Heart left ventricle (tissue), 13 donors: ENCODE data around the gene CD24.

Experiments
- POLR2A ChIP-seq, 2 donors: fragments of 450-650 bp; IDR thresholded peaks; one replicate each; pipeline ENCODE4 v1.6.1; 2017; ENCODE audit warnings: antibody characterized with exemption in 2 of 2, mild to moderate bottlenecking in 2 of 2, moderate library complexity in 2 of 2
- TF ChIP-seq, protein P1 (sequence below), 12 donors: fragments of 200-600 bp; sonication (generic) in 4 of 12; IDR thresholded peaks; one replicate each; pipeline versions ENCODE4 v1.5.0 to v1.8.0; 2018 to 2022; ENCODE audit warnings: antibody characterized with exemption in 12 of 12, mild to moderate bottlenecking in 5 of 12
- donor health status: ischemic (EF 13 %, LVEDD 7.1; RV severe dilation, severe dysfunction).
- donor health status: DM: no; HTN: yes; CAD: no.
- donor health status: DM: no; HTN: no; CAD: no.
- donor health status: ischemic (EF 25% LVEDD 6.9; RV normal size, moderate dysfunction).
- donor health status: ischemic (EF 25% LVEDD 5.7; RV mildly dilated, moderate dysfunction).
- donor health status: ischemic (EF 35%, LVEDD 5.7; RV mildly dilated, moderate dysfunction).
- donor health status: nonischemic (EF 11% LVEDD 7.7; RV severe dilation, severe dysfunction).
- donor health status: DM: yes; HTN: yes; CAD: no.
- donor health status: PGD.
- donor health status: ischemic (EF 29% LVEDD 5.4; RV normal size, mild dysfunction).
- donor health status: nonischemic (EF 23%, LVEDD 6.1; RV moderate dilation, normal function).

GRCh38 chr6:106925948-106926347, 48.6 kb downstream of the CD24 start:
- TF ChIP-seq, protein P1, sequence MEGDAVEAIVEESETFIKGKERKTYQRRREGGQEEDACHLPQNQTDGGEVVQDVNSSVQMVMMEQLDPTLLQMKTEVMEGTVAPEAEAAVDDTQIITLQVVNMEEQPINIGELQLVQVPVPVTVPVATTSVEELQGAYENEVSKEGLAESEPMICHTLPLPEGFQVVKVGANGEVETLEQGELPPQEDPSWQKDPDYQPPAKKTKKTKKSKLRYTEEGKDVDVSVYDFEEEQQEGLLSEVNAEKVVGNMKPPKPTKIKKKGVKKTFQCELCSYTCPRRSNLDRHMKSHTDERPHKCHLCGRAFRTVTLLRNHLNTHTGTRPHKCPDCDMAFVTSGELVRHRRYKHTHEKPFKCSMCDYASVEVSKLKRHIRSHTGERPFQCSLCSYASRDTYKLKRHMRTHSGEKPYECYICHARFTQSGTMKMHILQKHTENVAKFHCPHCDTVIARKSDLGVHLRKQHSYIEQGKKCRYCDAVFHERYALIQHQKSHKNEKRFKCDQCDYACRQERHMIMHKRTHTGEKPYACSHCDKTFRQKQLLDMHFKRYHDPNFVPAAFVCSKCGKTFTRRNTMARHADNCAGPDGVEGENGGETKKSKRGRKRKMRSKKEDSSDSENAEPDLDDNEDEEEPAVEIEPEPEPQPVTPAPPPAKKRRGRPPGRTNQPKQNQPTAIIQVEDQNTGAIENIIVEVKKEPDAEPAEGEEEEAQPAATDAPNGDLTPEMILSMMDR (IDR thresholded peaks at IDR 0.05), result no peak
- TF ChIP-seq POLR2A (IDR thresholded peaks at IDR 0.05), result no peak
